Coronary artery (tissue), 2 donors: Measurements from ENCODE around the gene ZNF493.

Experiments
- DNase-seq: peaks from one replicate; pipeline ENCODE4 v3.0.0-alpha.2; 2017; ENCODE audit warnings: low spot score
- H3K27ac ChIP-seq, 2 donors: fragments of 200-600 bp; sonication (generic); one replicate each; pipeline ENCODE4 v1.5.1; 2016 to 2019
- H3K4me3 ChIP-seq: fragments of 200-600 bp; sonication (generic); 2 replicates; pipeline ENCODE4 v1.5.1; 2016; ENCODE audit warnings: mild to moderate bottlenecking, moderate library complexity
- CTCF ChIP-seq: fragments of 200-600 bp; sonication (generic); IDR thresholded peaks from one replicate; pipeline ENCODE4 v1.5.1; 2019; ENCODE audit warnings: antibody characterized with exemption

ZNF493 gene

GRCh38 chr19:21396893-21397572 is at the start of gene ZNF493:
ZNF493 (plus strand) TSS chr19:21397133; CDS start chr19:21397238, 105 bp downstream.
- peak within 1 kb of the TSS; percentile 63 to 92 for H3K27ac ChIP-seq
- peak; percentile 96 for DNase-seq
- H3K4me3 ChIP-seq, result peak within 1 kb of the TSS; percentile 94
- TF ChIP-seq CTCF, result no peak

DNA sequence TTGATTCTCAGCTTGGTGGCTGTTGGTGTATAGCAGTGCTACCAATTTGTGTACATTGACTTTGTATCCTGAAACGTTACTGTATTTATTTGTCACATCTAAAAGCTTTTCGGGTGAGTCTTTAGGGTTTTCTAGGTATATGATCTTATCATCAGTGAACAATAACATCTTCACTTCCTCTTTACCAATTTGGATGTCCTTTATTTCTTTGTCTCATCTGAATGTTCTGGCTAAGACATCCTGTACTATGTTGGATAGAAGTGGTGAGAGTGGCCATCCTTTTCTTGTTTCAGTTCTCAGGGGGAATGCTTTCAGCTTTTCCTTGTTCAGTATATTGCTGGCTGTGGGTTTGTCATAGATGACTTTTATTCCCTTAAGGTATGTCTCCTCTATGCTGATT is 44.1 kb upstream of the ZNF493 start:
- Histone ChIP-seq H3K4me3 (no peak overlapping the region), H3K27ac (no peak overlapping the region)
- DNase-seq, result no peak
- TF ChIP-seq CTCF, result no peak

DNA sequence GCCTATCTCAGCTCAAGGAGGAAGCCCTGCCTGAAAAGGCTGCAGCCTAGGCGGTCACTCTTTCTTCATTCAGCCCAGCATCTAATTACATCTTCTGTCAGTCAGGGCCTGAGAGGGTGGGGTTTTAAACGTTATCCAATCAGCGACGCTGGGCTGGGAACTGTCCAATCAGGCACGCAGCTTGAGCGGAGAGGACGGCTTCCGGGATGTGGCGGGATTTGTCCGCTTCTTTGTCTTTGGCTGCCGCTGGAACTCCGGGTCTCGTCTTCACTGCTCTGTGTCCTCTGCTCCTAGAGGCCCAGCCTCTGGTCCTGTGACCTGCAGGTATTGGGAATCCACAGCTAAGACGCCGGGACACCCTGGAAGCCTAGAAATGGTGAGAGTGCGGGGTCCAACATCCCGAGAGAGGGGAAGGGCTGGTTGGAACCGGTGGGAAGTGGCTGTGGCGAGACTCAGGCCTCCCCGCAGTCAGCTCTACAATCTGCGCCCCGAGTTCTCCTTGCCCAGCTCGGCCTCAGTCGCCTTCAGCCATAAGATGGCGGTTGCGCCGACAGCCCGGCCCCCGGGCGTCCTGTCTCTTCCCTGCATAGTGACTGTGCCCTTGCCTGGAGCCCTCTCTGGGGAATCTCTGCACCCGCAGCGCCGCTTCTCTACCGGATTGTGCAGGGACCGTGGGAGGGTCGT is 38.0 kb upstream of the ZNF493 start, which contains the start of gene ZNF738:
ZNF738 (plus strand) TSS at position 233 of the 684 bp plus-strand sequence; CDS start at position 374, 141 bp downstream.
- H3K4me3 ChIP-seq, result peak within 1 kb of the TSS; percentile 82
- no peak for TF ChIP-seq CTCF
- peak within 1 kb of the TSS; percentile 35 to 85 for H3K27ac ChIP-seq
- peak; percentile 94 for DNase-seq

GRCh38 chr19:21362291-21362690 is 34.6 kb upstream of the ZNF493 start:
- no peak for DNase-seq
- TF ChIP-seq CTCF, result no peak
- no peak overlapping the region for H3K27ac ChIP-seq
- no peak overlapping the region for H3K4me3 ChIP-seq

- H3K27ac ChIP-seq, result no peak overlapping the region
- H3K4me3 ChIP-seq, result no peak overlapping the region
- TF ChIP-seq CTCF, result no peak
- DNase-seq, result no peak
These were observed 12.9 kb upstream of the ZNF493 start for GRCh38 chr19:21383980-21384582.

DNA sequence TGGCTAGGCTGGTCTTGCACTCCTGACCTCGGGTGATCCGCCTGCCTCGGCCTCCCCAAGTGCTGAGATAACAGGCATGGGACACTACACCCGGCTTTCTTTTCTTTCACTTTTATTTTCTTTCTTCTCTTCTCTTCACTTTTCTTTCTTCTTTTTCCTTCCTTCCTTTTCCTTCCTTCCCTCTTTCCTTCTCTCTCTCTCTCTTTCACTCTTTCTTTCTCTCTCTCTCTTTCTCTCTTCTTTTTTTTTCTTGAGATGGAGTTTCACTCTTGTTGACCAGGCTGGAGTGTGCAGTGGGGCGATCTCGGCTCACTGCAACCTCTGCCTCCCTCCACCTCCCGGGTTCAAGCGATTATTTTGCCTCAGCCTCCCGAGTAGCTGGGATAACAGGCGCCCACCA is 812 bp upstream of the ZNF493 start:
- no peak for TF ChIP-seq CTCF
- DNase-seq, result no peak
- Histone ChIP-seq H3K4me3 (no peak overlapping the region), H3K27ac (no peak overlapping the region)
